ENCODE measurements around the gene ANHX. TPM values are rescaled to one million over a fixed set of nuclear protein-coding genes. Genes with fewer than 3 reads are reported as not detected.
A peak's percentile ranks its signal among the peaks of the same experiment; 100 is the strongest.

The ANHX gene
- total RNA-seq, 1 donor from 2014 or later, result not detected

GRCh38 chr12:133180669-133181068, 55.0 kb downstream of the ANHX start:
- DNase-seq (ENCODE audit: low spot score in 2 of 2), result no peak
- peak overlapping the region; percentile 86 for H3K4me3 ChIP-seq
- intact Hi-C loops (cut with DNase I), result loop anchor here (1.0 kb wide), 3 partner anchors 50 to 195 kb away; partner anchors contain the start of genes ZNF10, ZNF140 and ZNF891

GRCh38 chr12:133174901-133175300, 60.8 kb downstream of the ANHX start:
- Histone ChIP-seq H3K9me3 (peaks cover 17 to 57% of the 10 kb centered on the region in 2 donors), H3K4me1 (no peaks in the 10 kb centered on the region)
- TF ChIP-seq, protein P1, sequence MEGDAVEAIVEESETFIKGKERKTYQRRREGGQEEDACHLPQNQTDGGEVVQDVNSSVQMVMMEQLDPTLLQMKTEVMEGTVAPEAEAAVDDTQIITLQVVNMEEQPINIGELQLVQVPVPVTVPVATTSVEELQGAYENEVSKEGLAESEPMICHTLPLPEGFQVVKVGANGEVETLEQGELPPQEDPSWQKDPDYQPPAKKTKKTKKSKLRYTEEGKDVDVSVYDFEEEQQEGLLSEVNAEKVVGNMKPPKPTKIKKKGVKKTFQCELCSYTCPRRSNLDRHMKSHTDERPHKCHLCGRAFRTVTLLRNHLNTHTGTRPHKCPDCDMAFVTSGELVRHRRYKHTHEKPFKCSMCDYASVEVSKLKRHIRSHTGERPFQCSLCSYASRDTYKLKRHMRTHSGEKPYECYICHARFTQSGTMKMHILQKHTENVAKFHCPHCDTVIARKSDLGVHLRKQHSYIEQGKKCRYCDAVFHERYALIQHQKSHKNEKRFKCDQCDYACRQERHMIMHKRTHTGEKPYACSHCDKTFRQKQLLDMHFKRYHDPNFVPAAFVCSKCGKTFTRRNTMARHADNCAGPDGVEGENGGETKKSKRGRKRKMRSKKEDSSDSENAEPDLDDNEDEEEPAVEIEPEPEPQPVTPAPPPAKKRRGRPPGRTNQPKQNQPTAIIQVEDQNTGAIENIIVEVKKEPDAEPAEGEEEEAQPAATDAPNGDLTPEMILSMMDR (IDR thresholded peaks at IDR 0.05), result no peak

More at GRCh38 chr12:133180669-133181068, 55.0 kb downstream of the ANHX start:
- Histone ChIP-seq H3K9me3 (peaks cover 24 to 79% of the 10 kb centered on the region in 2 donors), H3K36me3 (peaks cover 25 to 29% of the 10 kb centered on the region in 2 donors), H3K27me3 (no peaks in the 10 kb centered on the region), H3K4me1 (no peaks in the 10 kb centered on the region), H3K27ac (no peak overlapping the region)
- TF ChIP-seq, protein P1 (IDR thresholded peaks at IDR 0.05), result no peak

GRCh38 chr12:133172491-133172890, 63.2 kb downstream of the ANHX start:
- H3K27me3 ChIP-seq, result no peaks in the 10 kb centered on the region
- no peak for DNase-seq (ENCODE audit: low spot score in 2 of 2)
- peaks cover 23 to 50% of the 10 kb centered on the region in 2 donors for H3K9me3 ChIP-seq
- intact Hi-C loops (cut with DNase I), result no loop called here
- H3K4me3 ChIP-seq, result no peak overlapping the region
- TF ChIP-seq, protein P1 (IDR thresholded peaks at IDR 0.05), result no peak
- no peaks in the 10 kb centered on the region for H3K36me3 ChIP-seq
- no peaks in the 10 kb centered on the region for H3K4me1 ChIP-seq
- no peak overlapping the region for H3K27ac ChIP-seq

More at GRCh38 chr12:133174901-133175300, 60.8 kb downstream of the ANHX start:
- H3K27me3 ChIP-seq, result no peaks in the 10 kb centered on the region
- intact Hi-C loops (cut with DNase I), result no loop called here
- H3K36me3 ChIP-seq, result no peaks in the 10 kb centered on the region
- no peak overlapping the region for H3K27ac ChIP-seq
- DNase-seq (ENCODE audit: low spot score in 2 of 2), result no peak
- no peak overlapping the region for H3K4me3 ChIP-seq

Other genes starting within 250 kb of the ANHX start
- 73.4 TPM for gene ZNF26, start 249.5 kb downstream of the ANHX start, total RNA-seq
- 2.7 TPM for gene ZNF84, start 198.4 kb downstream of the ANHX start, total RNA-seq
- gene ZNF140, start 155.0 kb downstream of the ANHX start, total RNA-seq, result 11.6 TPM
- 2.0 TPM for gene ZNF891, start 105.6 kb downstream of the ANHX start, total RNA-seq
- gene ZNF10, start 105.2 kb downstream of the ANHX start, total RNA-seq, result 3.8 TPM
- 38.5 TPM for gene ZNF268, start 54.4 kb downstream of the ANHX start, total RNA-seq

Data from ascending aorta (tissue), 2 donors.